Nucleus accumbens (tissue), 56 donors: ENCODE results near the gene SPZ1.
"Not testable (repeated sequence)": the region's sequence is repeated elsewhere in the genome, so short reads cannot be mapped to it uniquely, and the experiment has no call there.

Experiments
- DNase-seq, 56 donors: peaks; one replicate each; lab custom pipeline; 2025; lab: John Stamatoyannopoulos, UW

Gene SPZ1

GRCh38 chr5:80319702-80320101 lies at the start of gene SPZ1:
TSS of gene SPZ1 (plus strand) at chr5:80320002. CDS start at chr5:80320216, 214 bp downstream.
- no peak for DNase-seq

GRCh38 chr5:80270543-80270942 lies 49.3 kb upstream of the SPZ1 start:
- DNase-seq: not testable (repeated sequence)

GRCh38 chr5:80275347-80275746 lies 44.5 kb upstream of the SPZ1 start:
- peak in 20 of 56 donors; percentile 1 to 53 (median 12) for DNase-seq

GRCh38 chr5:80276186-80276585 lies 43.6 kb upstream of the SPZ1 start:
- no peak for DNase-seq

- no peak for DNase-seq
Observed at GRCh38 chr5:80277191-80277590, 42.6 kb upstream of the SPZ1 start.

GRCh38 chr5:80282054-80282453 lies 37.7 kb upstream of the SPZ1 start:
- DNase-seq: no peak

- no peak for DNase-seq
Observed at GRCh38 chr5:80283360-80283759, 36.4 kb upstream of the SPZ1 start.

GRCh38 chr5:80284720-80285119 lies 35.1 kb upstream of the SPZ1 start:
- DNase-seq: no peak

- DNase-seq: no peak
Observed at GRCh38 chr5:80288177-80288576, 31.6 kb upstream of the SPZ1 start.

- no peak for DNase-seq
Observed at GRCh38 chr5:80289320-80289719, 30.5 kb upstream of the SPZ1 start.

GRCh38 chr5:80291761-80292160 lies 28.0 kb upstream of the SPZ1 start:
- no peak for DNase-seq

GRCh38 chr5:80296121-80296520 lies 23.7 kb upstream of the SPZ1 start:
- no peak for DNase-seq

GRCh38 chr5:80299601-80300000 lies 20.2 kb upstream of the SPZ1 start:
- DNase-seq: no peak

- DNase-seq: no peak
Observed at GRCh38 chr5:80300125-80300524, 19.7 kb upstream of the SPZ1 start.

- not testable (repeated sequence) for DNase-seq
Observed at GRCh38 chr5:80300796-80301195, 19.0 kb upstream of the SPZ1 start.

GRCh38 chr5:80301342-80301741 lies 18.5 kb upstream of the SPZ1 start:
- DNase-seq: not testable (repeated sequence)

GRCh38 chr5:80302636-80303035 lies 17.2 kb upstream of the SPZ1 start:
- no peak for DNase-seq

GRCh38 chr5:80308526-80308925 lies 11.3 kb upstream of the SPZ1 start:
- no peak for DNase-seq

- no peak for DNase-seq
Observed at GRCh38 chr5:80309871-80310665, 9.7 kb upstream of the SPZ1 start.

GRCh38 chr5:80315244-80315643 lies 4.6 kb upstream of the SPZ1 start:
- DNase-seq: no peak

GRCh38 chr5:80318212-80318611 lies 1.6 kb upstream of the SPZ1 start:
- peak in 12 of 56 donors; percentile 2 to 45 (median 10) for DNase-seq

GRCh38 chr5:80324912-80325311 lies 5.1 kb downstream of the SPZ1 start:
- no peak for DNase-seq

GRCh38 chr5:80326468-80326867 lies 6.7 kb downstream of the SPZ1 start:
- no peak for DNase-seq
